Right atrium auricular region (tissue), 2 donors: Measurements from ENCODE around the gene SAG. TPM values are rescaled to one million over a fixed set of nuclear protein-coding genes. Genes with fewer than 3 reads are reported as not detected.

Experiments used
- DNase-seq: peaks from one replicate; pipeline ENCODE4 v3.0.0-alpha.2; 2019; ENCODE audit warnings: low spot score
- H3K27ac ChIP-seq, 2 donors: fragments of 200-600 bp; sonication (generic); 1 replicate in 1 of 2; 2 replicates in 1 of 2; pipeline ENCODE4 v1.5.1; 2016 to 2019
- H3K27me3 ChIP-seq, 2 donors: fragments of 200-600 bp; sonication (generic); one replicate each; pipeline versions ENCODE4 v1.5.1 to v1.6.0; 2017 to 2019
- H3K36me3 ChIP-seq: fragments of 200-600 bp; sonication (generic); one replicate; pipeline ENCODE4 v1.5.1; 2016
- H3K4me1 ChIP-seq, 2 donors: fragments of 200-600 bp; sonication (generic); one replicate each; pipeline versions ENCODE4 v1.5.1 to v1.6.0; 2017 to 2019
- H3K4me3 ChIP-seq, 2 donors: fragments of 200-600 bp; sonication (generic); 1 replicate in 1 of 2; 2 replicates in 1 of 2; pipeline ENCODE4 v1.5.1; 2017 to 2019; ENCODE audit warnings: mild to moderate bottlenecking in 1 of 2, moderate library complexity in 1 of 2
- H3K9me3 ChIP-seq, 2 donors: fragments of 200-600 bp; sonication (generic); one replicate each; pipeline ENCODE4 v1.5.1; 2019
- CTCF ChIP-seq, 2 donors: fragments of 200-600 bp; sonication (generic); IDR thresholded peaks; one replicate each; pipeline ENCODE4 v1.5.1; 2019; ENCODE audit warnings: antibody characterized with exemption in 2 of 2
- total RNA-seq, 2 donors: library from RNA; depleted of rRNA; stranded (reverse); fragments of >200 nt; gene quantifications; one replicate each; pipeline ENCODE4 v1.1.0, GENCODE V29; 2016

Gene SAG
- total RNA-seq, 2 donors from 2014 or later, result 2.9 TPM; not detected in 1

DNA sequence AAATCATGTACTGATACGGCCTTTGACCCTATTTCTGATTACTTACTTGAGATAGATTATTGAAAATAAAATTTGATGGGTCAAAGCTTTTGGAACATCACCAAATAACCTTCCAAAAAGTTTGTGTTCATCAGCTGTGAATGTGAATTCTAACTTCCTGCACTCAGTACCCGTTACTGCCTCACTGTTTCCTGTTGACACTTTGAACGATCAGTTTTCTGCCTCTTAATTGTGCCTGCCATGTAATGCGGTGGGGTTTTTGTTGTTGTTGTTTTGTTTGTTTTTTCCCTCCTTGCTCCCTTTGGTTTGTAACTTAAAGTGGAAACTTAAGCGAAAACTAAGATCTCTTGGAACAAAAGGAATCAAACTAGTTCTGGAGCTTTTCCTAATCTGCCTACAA lies 37.2 kb upstream of the SAG start:
- peaks cover 69% of the 10 kb centered on the region for H3K36me3 ChIP-seq
- H3K4me1 ChIP-seq, result no peaks in the 10 kb centered on the region
- no peak for DNase-seq
- no peaks in the 10 kb centered on the region for H3K27me3 ChIP-seq
- no peak overlapping the region for H3K27ac ChIP-seq
- TF ChIP-seq CTCF (IDR thresholded peaks at IDR 0.05), result no peak
- no peaks in the 10 kb centered on the region for H3K9me3 ChIP-seq
- H3K4me3 ChIP-seq, result no peak overlapping the region

DNA sequence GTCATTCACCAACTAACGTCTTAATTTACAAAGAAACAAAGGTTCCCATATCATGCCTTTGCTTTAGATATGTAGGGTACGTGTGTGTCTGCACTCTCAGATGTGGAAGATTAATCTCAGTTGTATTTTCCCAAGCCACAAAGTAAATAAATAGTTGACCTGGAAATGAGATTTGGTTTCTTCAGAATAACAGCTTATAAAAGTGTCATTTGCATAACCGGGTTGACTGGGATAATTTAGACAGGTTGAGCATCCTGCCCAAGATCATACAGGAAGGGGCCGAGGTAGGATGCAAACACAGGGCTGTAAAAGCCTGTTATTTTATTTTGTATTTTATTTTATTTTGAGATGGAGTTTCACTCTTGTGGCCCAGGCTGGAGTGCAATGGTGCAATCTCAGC lies 36.7 kb upstream of the SAG start:
- Histone ChIP-seq H3K36me3 (peaks cover 69% of the 10 kb centered on the region), H3K9me3 (no peaks in the 10 kb centered on the region), H3K4me3 (no peak overlapping the region), H3K4me1 (no peaks in the 10 kb centered on the region), H3K27ac (no peak overlapping the region), H3K27me3 (no peaks in the 10 kb centered on the region)
- TF ChIP-seq CTCF (IDR thresholded peaks at IDR 0.05), result no peak
- DNase-seq, result no peak

- Histone ChIP-seq H3K9me3 (no peaks in the 10 kb centered on the region), H3K4me1 (no peaks in the 10 kb centered on the region), H3K27me3 (no peaks in the 10 kb centered on the region), H3K4me3 (no peak overlapping the region), H3K36me3 (peaks cover 69% of the 10 kb centered on the region), H3K27ac (no peak overlapping the region)
- TF ChIP-seq CTCF (IDR thresholded peaks at IDR 0.05), result no peak
- no peak for DNase-seq
These were observed 35.9 kb upstream of the SAG start for GRCh38 chr2:233271693-233272092.

DNA sequence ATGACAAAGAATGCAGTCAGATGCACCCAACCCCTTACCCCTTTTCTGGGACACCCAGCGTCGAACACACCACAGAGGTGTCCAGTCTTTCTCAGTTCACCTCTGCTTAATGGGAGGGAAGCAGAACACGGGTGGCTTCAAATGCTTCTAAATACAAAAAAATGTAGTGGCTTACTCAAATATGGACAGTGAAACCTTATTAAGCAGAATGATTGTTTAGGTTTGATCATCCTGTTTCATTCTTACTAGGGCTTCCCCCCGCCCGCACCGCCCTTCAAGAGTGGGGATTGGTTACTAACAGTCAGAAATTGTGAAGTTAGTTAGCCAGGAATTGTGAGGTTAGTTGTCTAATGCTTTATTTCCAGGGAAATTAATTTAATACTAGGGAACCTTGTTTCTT lies 34.5 kb upstream of the SAG start:
- H3K27ac ChIP-seq, result no peak overlapping the region
- no peak for TF ChIP-seq CTCF (IDR thresholded peaks at IDR 0.05)
- no peak overlapping the region for H3K4me3 ChIP-seq
- no peaks in the 10 kb centered on the region for H3K9me3 ChIP-seq
- H3K27me3 ChIP-seq, result no peaks in the 10 kb centered on the region
- no peak for DNase-seq
- H3K36me3 ChIP-seq, result peaks cover 78% of the 10 kb centered on the region
- H3K4me1 ChIP-seq, result no peaks in the 10 kb centered on the region

DNA sequence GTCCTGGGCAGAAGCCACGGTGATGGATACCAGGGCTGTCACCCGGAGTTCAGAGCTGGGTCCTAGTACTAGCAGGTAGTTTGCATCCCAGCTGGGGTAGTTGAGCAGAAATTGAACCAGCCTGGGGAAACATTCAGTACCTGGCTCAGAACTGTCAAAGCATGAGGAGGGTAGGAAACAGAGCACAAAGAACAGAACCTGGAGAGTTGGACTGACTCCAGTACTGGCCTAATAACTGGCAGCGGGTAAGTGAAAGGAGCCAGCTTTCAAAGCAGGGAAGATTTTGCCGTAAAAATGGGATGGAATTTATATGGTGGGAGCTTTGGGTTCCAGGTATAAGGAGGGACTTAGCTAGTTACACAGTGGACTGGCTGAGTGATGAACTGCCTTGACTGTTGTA lies 32.4 kb upstream of the SAG start:
- peaks cover 86% of the 10 kb centered on the region for H3K36me3 ChIP-seq
- H3K27ac ChIP-seq, result no peak overlapping the region
- H3K27me3 ChIP-seq, result no peaks in the 10 kb centered on the region
- no peaks in the 10 kb centered on the region for H3K4me1 ChIP-seq
- H3K4me3 ChIP-seq, result no peak overlapping the region
- no peak for DNase-seq
- TF ChIP-seq CTCF (IDR thresholded peaks at IDR 0.05), result no peak
- no peaks in the 10 kb centered on the region for H3K9me3 ChIP-seq

DNA sequence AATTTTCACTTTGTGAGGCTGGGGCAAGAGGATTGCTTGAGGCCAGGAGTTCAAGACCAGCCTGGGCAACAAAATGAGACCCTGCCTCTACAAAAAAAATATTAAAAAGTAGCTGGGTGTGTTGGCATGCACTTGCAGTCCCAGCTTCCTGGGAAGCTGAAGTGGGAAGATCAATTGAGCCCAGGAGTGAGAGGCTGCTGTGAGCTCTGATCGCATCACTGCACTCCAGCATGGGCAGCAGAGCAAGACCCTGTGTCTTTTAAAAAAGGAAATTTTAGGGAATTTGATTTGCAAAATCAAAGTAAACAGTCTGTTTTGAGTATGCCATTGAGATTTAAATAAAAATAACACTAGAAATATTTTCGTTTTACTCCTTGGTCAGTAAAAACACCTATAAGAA lies 28.7 kb upstream of the SAG start:
- no peak for TF ChIP-seq CTCF (IDR thresholded peaks at IDR 0.05)
- peaks cover 99% of the 10 kb centered on the region for H3K36me3 ChIP-seq
- H3K4me3 ChIP-seq, result no peak overlapping the region
- no peaks in the 10 kb centered on the region for H3K27me3 ChIP-seq
- H3K27ac ChIP-seq, result no peak overlapping the region
- no peaks in the 10 kb centered on the region for H3K9me3 ChIP-seq
- no peak for DNase-seq
- no peaks in the 10 kb centered on the region for H3K4me1 ChIP-seq
